Measurements from ENCODE around the gene RASSF9.

- TF ChIP-seq EZH2 (IDR thresholded peaks at IDR 0.05; ENCODE audit: low read length, unreplicated experiment), result no peak
- TF ChIP-seq, protein P1, sequence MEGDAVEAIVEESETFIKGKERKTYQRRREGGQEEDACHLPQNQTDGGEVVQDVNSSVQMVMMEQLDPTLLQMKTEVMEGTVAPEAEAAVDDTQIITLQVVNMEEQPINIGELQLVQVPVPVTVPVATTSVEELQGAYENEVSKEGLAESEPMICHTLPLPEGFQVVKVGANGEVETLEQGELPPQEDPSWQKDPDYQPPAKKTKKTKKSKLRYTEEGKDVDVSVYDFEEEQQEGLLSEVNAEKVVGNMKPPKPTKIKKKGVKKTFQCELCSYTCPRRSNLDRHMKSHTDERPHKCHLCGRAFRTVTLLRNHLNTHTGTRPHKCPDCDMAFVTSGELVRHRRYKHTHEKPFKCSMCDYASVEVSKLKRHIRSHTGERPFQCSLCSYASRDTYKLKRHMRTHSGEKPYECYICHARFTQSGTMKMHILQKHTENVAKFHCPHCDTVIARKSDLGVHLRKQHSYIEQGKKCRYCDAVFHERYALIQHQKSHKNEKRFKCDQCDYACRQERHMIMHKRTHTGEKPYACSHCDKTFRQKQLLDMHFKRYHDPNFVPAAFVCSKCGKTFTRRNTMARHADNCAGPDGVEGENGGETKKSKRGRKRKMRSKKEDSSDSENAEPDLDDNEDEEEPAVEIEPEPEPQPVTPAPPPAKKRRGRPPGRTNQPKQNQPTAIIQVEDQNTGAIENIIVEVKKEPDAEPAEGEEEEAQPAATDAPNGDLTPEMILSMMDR (conservative IDR thresholded peaks at IDR 0.05; ENCODE audit: low read depth, low read length), result no peak
Observed at GRCh38 chr12:85849344-85849743, 13.1 kb upstream of the RASSF9 start.
